ENCODE measurements around the gene MAML3.

MAML3 gene

DNA sequence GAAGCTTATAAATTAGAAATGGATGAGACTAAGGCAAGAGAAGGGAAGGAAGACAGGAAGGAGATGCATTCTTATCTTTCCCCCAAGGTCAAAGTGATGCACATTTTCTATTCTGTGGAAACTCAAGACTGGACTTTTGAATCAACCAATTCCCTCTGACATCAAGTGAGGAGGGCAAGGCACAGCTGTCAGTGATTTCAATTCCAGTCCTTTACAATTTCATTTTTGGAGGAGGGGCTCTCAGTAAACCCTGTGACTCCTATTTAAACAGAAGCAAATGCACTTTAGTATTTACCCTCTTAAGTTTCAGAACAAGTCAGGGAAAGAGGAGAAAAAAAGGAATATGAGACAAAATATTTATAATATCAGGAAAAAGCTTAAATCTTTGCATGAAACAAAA, 354.4 kb downstream of the MAML3 start:
- no peak for DNase-seq

DNA sequence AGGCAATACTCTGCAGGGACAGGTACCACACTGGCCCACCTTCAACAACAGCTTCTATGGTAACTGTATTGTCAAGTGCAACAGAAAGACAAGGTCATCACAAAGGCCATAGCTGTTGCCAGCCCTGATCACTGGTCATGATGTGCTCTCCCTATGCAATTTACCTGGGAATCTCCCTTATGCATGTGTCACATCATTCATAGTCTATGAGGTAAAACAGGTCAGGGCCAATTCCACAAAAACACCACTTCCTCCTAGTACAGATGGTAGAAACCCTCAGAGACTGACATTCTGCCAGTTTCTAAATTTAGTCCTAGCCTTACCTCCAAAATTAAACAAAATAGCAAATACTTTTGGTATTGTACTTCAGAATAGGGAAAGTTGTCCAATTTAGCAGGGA, 355.5 kb downstream of the MAML3 start:
- DNase-seq = no peak

- no peak for DNase-seq
Measured at GRCh38 chr4:139797287-139797686, 356.7 kb downstream of the MAML3 start.

DNA sequence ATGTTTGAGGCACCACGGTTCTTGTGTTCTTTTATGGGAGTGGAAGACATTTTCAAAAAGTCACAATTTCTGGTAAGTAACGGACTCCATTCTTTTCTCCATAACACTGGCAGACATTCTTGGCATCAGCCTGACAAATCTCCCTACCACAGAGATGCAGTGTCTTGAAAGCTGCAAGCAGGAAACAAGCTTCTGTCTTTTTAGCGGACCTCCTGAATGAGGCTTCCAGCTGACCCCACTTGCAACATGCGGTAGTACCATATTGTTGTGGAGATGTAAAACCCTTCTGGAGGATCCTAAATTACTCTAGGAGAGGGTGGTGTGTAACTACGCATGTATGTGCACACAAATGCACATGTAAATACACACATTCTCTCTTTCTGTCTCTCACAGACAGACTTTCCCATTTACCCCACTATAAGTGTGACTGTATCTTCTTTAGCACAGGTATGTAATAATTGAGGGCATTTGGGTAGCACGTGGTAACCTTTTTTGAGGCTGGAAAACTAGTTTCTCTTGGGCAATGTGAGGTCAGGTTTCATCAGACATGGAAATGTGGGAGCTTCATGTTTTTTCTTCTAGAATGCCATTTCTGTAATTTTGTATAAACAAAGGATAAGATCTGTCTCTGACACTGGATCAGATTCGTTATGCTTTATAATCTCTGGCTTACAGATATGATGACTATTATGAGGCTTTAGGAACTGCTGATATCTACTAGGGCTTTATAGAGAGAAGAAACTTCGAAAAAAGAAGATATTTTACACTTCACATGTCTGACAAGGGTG, 358.3 kb downstream of the MAML3 start:
- no peak for DNase-seq

- DNase-seq = no peak
Measured at GRCh38 chr4:139794158-139794954, 359.6 kb downstream of the MAML3 start.

DNA sequence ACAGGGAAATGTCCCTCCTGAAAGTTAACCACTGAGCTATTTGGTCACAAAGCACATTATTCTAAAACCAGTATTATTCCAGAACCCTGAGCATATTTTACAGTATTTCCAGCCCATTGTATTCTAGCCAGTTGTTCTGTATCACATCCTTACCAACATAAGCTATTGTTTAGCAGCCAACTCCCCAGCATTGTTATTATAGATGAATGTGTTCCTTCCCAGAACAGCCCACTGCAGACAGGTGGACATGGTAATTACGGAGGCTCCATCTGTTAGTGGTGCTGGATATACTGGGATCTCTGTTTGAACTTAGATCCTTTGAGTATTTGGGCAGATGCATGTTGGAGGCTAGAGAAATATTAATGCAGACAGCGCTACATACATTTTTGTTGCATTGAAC, 362.3 kb downstream of the MAML3 start:
- DNase-seq = no peak

DNA sequence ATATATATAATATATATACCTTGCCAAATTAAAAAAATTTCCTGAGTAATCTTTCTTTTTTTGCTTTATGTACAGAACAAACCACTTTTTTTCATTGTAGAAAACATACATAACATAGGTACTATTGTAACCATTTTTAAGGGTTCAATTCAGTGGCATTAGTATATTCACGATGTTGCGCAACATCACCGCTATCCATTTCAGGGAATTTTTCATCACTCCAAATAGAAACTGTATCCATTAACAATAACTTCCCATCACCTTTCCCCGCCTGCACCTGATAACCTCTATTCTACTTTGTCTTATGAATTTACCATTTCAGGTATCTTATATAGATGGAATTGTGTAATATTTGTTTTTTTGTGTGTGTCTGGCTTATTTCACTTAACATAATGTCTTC, 363.7 kb downstream of the MAML3 start:
- no peak for DNase-seq

- no peak for DNase-seq
Measured at GRCh38 chr4:139789096-139789654, 364.8 kb downstream of the MAML3 start.

- no peak for DNase-seq
Measured at GRCh38 chr4:139786494-139787354, 367.3 kb downstream of the MAML3 start.

DNA sequence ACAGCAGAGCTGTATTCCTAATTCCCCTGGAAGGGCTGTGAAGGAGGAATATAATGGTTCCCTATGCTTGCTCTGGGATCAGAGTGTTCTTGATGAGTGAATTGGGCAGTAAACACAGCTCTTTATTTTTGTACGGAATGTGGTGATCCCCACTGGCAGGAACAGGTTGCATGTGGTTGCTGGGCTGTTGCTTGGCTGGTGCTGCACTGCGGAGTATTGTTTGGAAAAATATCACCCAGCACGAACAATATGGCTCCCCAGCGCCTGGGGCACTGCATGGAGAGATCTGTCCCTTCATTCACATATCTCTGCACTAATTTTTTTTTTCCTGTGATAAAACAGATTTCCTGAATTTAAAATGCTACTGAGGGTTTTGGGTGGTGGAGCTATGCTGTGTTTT, 368.6 kb downstream of the MAML3 start:
- DNase-seq = no peak

- DNase-seq = no peak
Measured at GRCh38 chr4:139783741-139784484, 370.1 kb downstream of the MAML3 start.

DNA sequence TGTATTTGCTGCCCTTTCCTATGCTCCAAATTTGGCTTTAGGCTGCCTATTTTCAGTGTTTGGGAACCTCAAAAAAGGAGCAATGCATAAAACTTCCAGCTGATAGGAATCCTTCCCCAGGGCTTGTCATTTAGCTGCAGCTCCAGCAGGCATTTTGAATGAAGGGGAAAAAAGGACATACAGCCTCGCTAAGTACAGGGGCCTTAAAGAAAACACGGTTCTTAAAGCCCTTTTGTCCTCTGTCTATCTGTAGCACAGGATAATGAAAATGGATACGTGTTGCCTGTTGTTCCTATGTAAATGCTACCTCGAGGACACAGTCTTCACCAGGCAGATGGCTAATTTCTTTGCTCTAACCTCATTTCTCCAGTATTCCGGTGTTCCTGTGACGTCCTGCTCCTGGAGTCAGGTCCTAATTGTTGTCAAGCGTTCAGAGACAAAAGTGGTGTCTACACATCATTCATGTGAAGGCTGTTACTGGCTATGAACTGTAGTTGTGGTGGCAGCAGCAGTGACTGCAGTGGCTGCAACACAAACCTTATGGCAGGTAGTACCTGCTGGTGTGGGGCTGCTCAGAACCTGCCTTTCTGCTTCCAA, 371.0 kb downstream of the MAML3 start:
- no peak for DNase-seq

DNA sequence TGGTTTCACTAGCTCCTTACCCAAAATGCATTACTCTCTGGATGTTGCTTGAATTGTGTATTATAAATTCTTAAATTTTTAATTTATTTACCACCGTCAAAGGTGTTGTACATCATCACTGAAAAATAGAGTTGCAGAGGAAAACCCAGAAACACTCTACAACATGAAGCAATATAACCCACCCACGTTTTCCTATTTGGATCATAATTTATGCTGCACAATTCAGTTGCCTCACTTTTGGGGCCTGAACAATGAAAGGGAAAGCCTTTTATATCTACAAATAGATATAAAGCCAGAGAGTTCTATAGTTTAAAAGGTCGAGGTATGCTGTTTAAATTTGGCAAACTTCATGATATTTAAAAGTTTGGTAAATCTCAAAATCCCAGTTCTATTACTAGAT, 372.9 kb downstream of the MAML3 start:
- DNase-seq = no peak

- no peak for DNase-seq
Measured at GRCh38 chr4:139779691-139780090, 374.3 kb downstream of the MAML3 start.

DNA sequence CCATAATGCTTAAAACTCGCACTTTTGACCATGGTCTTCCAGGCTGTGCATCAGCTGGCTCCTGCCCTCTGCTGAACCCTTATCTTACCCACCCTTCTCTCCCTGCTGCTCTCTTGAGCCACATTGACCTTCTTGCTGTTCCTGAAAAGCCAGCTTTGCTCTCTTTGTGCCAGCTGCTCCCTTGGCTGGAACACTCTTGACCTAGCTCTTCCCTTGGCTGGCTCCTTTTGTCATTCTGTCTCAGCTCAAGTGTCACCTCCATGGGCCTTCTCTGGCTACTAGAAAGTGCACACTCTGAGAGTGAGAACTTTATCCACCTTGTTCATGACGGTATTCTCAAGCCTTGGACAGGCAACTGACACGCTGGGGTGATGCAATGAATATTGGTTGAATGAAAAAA, 376.2 kb downstream of the MAML3 start:
- no peak for DNase-seq

DNA sequence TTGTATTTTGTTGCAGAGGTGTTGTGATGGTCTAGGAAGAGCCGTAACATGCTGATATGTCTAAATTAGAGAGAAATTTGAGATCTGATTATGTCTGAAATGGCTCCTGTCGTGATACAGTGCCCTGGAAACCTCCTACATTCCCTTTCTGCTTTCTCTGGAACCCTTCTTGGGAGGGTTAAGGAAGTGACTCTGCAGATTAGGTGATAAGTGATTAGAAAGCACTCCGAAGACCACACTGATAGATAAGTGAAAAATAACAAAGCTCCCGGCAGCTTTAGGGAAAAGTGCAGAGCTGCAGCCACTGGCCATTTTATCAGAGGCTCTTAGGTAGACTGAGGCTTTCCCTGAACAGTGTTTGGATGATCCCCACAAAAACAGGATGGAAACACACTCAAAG, 377.7 kb downstream of the MAML3 start:
- no peak for DNase-seq

DNA sequence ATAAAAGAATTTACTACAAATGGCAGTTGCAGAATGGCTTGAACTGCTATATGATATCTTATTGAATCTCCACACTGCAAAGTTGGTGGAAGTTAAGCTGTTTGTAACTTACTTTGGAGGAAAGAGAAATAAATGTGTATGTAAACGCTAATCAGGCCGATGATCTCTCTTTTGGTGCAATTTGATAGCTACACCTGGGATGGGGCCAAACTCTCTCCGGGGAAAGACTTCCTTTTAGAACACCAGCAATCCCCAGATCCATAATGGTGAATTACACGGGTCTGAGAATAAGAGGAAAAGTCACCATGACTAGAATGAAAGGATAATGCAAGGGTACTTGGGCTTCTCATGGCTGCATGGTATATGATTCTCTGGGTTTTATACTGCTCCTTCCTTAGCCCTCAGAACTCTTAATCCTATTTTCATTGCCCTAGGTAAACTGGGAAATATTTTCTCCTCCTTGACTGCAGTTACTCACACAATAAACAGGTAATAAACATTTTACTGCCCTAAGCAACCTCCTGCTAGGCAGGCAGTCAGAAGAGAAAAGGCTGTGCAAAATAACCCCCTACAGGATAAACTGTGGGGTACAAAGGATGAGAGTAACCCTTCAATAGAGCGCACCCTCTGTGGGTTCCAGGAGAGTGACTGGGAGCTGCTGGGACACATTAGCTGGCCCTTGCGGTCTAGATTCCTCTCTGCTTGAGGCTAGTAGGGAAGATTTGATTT, 379.1 kb downstream of the MAML3 start:
- peak; percentile 61 for DNase-seq

DNA sequence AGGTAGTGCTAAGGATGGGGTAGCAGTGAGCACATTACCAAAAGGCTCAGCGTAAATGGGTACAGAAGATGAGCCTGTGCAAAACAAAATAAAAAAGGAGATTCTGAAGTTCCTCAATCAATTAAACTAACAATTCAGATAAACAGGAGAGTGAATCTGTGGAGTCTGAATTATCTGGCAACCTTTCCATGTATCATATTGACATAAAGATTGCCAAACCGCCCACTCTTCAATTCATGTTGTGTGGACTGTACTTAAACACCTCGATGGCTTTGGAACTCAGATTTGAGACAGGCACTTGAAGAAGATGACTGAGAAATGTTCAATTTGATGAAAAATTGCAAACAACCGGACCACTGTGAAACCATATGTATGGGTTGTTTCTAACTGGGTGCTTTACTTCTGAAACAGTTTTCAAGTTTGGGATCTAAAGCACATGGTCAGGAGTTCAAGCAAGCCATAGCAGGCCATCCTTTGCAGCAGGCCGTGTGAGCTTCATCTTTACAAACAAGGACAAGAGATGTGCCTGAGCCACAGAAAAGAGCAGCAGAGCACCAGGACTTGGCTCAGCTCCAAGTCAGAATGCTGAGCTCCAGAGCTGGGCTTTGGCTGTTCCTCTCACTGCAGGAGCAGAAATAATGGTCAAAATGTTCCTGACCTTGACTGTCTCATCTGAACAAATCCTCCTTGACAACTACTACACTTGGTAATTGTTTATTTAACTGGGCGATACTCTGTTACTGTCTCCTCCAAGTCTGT, 380.2 kb downstream of the MAML3 start:
- no peak for DNase-seq

DNA sequence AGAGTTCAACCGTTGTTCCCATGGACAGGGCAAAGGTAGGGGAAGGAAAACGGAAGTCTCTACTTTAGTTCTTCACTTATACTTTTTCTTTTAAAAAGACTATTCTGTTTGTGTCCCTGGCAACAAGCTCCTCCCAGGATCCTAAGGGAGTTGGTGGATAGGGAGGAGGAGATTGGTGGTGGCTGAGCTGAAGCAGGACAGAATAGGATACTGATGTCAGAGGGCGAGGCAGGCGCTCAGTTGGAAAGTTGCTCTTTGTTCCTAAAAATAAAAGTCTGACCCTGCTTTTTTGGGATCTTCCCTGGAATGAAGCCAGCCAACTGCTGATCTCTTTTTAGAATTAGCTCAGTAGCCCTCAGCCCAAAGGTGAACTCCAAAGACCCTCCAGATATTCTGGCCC, 383.6 kb downstream of the MAML3 start:
- DNase-seq = no peak

- no peak for DNase-seq
Measured at GRCh38 chr4:139769364-139769763, 384.6 kb downstream of the MAML3 start.

Data from NCI-H2107 (cell line).